ENCODE data around the gene PTBP3. TPM values are rescaled to one million over a fixed set of nuclear protein-coding genes. Genes with fewer than 3 reads are reported as not detected.

Gene PTBP3
- polyA plus RNA-seq, 2 of the 4 experiments (the other 2 are of a cell fraction) = 55.7 to 105 TPM

DNA sequence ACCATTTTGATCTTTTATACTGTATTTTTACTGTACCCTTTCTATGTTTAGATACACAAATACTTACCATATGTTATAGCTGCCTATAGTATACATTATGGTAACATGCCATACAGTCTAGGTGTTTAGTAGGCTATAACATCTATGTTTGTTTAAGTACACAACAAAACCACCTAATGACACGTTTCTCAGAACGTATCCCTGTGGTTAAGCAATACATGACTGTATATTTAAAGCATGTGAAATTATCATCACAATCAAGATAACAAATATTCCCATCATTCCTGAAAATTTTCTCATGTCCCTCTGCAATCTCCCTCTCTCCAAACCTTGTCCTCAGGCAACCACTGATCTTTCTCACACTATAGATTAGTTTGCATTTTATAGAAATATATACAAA, 91.9 kb downstream of the PTBP3 start:
- DNase-seq (ENCODE audit: low read depth in 1 of 2, low spot score in 1 of 2) = no peak
- Histone ChIP-seq H3K4me1 (peaks cover 9% of the 10 kb centered on the region), H3K9me3 (no peaks in the 10 kb centered on the region), H3K4me2 (no peak overlapping the region), H3K4me3 (no peak overlapping the region), H3K27ac (no peak overlapping the region)
- CTCF ChIA-PET = interaction anchor here (1.0 kb wide), 1 partner anchor 120 kb away, joined by 3 read pairs; no protein-coding TSS in a partner anchor
- no peak for TF ChIP-seq MAX (IDR thresholded peaks at IDR 0.05)
- no peak for TF ChIP-seq SMC3 (IDR thresholded peaks at IDR 0.05)
- no peak for TF ChIP-seq HOXB13 (CRISPR knock-in tag; IDR thresholded peaks at IDR 0.05; ENCODE audit: low read depth)
- TF ChIP-seq CBX2 (IDR thresholded peaks at IDR 0.05; ENCODE audit: borderline replicate concordance, low read depth) = no peak
- no peak for TF ChIP-seq JUN (IDR thresholded peaks at IDR 0.05)
- no peak for TF ChIP-seq RCOR1 (IDR thresholded peaks at IDR 0.05; ENCODE audit: low read depth, low read length)
- no peak for TF ChIP-seq ATOH8 (CRISPR knock-in tag; IDR thresholded peaks at IDR 0.05; ENCODE audit: low read depth)
- TF ChIP-seq NPAS2 (CRISPR knock-in tag; IDR thresholded peaks at IDR 0.05; ENCODE audit: borderline replicate concordance) = no peak
- TF ChIP-seq RAD21 (conservative IDR thresholded peaks at IDR 0.05 in 1 of 2, IDR thresholded peaks at IDR 0.05 in 1 of 2) = no peak
- TF ChIP-seq, protein P1, sequence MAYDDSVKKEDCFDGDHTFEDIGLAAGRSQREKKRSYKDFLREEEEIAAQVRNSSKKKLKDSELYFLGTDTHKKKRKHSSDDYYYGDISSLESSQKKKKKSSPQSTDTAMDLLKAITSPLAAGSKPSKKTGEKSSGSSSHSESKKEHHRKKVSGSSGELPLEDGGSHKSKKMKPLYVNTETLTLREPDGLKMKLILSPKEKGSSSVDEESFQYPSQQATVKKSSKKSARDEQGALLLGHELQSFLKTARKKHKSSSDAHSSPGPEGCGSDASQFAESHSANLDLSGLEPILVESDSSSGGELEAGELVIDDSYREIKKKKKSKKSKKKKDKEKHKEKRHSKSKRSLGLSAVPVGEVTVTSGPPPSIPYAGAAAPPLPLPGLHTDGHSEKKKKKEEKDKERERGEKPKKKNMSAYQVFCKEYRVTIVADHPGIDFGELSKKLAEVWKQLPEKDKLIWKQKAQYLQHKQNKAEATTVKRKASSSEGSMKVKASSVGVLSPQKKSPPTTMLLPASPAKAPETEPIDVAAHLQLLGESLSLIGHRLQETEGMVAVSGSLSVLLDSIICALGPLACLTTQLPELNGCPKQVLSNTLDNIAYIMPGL (CRISPR knock-in tag; IDR thresholded peaks at IDR 0.05; ENCODE audit: borderline replicate concordance) = no peak
- FAIRE-seq = no peak
- POLR2A ChIA-PET = no interaction called here
- ATAC-seq = no peak
- WGBS (ENCODE audit: missing lambda C conversion rate) = 47% methylated on average over 2 of the region's 2 CpGs

GRCh38 chr9:112239708-112240107, 93.7 kb downstream of the PTBP3 start:
- H3K4me3 ChIP-seq = no peak overlapping the region
- TF ChIP-seq NFE2L2 (conservative IDR thresholded peaks at IDR 0.05; ENCODE audit: low read length) (no peak), SMC3 (IDR thresholded peaks at IDR 0.05) (no peak), ZSCAN20 (CRISPR knock-in tag; IDR thresholded peaks at IDR 0.05) (no peak), MAX (IDR thresholded peaks at IDR 0.05) (no peak)
- TF ChIP-seq, protein P2, sequence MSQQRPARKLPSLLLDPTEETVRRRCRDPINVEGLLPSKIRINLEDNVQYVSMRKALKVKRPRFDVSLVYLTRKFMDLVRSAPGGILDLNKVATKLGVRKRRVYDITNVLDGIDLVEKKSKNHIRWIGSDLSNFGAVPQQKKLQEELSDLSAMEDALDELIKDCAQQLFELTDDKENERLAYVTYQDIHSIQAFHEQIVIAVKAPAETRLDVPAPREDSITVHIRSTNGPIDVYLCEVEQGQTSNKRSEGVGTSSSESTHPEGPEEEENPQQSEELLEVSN (IDR thresholded peaks at IDR 0.05; ENCODE audit: borderline replicate concordance, low read depth) = no peak
- FAIRE-seq (no peak), DNase-seq (ENCODE audit: low read depth in 1 of 2, low spot score in 1 of 2) (no peak), ATAC-seq (no peak)
- ChIA-PET CTCF (no interaction called here), POLR2A (no interaction called here)
- 76% methylated on average over 2 of the region's 2 CpGs for WGBS (ENCODE audit: missing lambda C conversion rate)
- no peaks in the 10 kb centered on the region for H3K9me3 ChIP-seq
- peaks cover 18% of the 10 kb centered on the region for H3K4me1 ChIP-seq
- H3K4me2 ChIP-seq = no peak overlapping the region
- peak overlapping the region in 1 of 2 experiments; percentile 34; a peak in 1 of 6 replicates for H3K27ac ChIP-seq

DNA sequence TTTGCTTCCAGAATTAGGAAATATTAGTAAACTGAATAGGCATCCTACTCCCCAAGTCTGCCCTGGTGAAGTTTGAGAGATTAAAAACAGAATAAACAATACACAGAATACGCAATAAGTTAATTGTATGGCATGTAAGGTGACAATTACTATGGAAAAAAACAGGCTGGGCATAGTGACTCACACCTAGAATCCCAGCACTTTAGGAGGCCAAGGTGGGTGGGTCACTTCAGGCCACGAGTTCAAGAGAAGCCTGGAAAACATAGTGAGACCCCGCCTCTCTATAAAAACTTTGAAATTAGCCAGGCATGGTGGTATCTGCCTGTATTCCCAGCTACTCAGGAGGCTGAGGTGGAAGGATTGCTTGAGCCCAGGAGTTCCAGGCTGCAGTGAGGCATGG, 94.1 kb downstream of the PTBP3 start:
- ChIA-PET POLR2A (no interaction called here), CTCF (interaction anchor here (1.4 kb wide), 1 partner anchor 22 kb away, joined by 3 read pairs; no protein-coding TSS in a partner anchor)
- peaks cover 22% of the 10 kb centered on the region for H3K4me1 ChIP-seq
- WGBS (ENCODE audit: missing lambda C conversion rate) = 48% methylated on average over 3 of the region's 3 CpGs
- ATAC-seq (no peak), DNase-seq (ENCODE audit: low read depth in 1 of 2, low spot score in 1 of 2) (no peak), FAIRE-seq (no peak)
- H3K4me3 ChIP-seq = no peak overlapping the region
- 0 out of 3 replicates have a peak overlapping the region, but pooled peaks have one; percentile 1 for H3K4me2 ChIP-seq
- H3K9me3 ChIP-seq = no peaks in the 10 kb centered on the region
- H3K27ac ChIP-seq = peak overlapping the region in 1 of 2 experiments; percentile 34; a peak in 1 of 6 replicates
- TF ChIP-seq CBX8 (IDR thresholded peaks at IDR 0.05) (no peak), GATA3 (IDR thresholded peaks at IDR 0.05; ENCODE audit: borderline replicate concordance) (no peak)

DNA sequence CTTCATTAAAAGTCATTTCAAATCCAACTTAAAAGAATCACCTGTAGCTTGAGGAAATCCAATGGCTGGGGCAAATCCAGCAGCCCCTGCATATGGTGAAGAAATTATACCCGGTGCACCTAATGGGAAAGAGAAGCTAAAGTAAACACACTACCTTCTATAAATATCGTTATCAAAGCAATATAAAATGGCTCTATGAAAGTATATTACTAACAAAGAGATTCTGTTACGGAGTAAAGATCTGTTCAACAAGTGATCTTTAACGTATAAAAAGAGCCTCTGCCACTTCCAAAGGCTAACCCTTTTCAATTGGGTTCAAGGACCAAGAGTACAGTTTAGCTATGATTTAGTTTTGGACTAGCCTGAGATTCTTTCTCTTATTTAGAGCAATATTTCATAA, 98.6 kb downstream of the PTBP3 start:
- no peak for DNase-seq (ENCODE audit: low read depth in 1 of 2, low spot score in 1 of 2)
- ChIA-PET CTCF (interaction anchor here (1.0 kb wide), 1 partner anchor 122 kb away, joined by 4 read pairs; no protein-coding TSS in a partner anchor), POLR2A (interaction anchor here (0.7 kb wide), 1 partner anchor 32 kb away, joined by 3 read pairs; no protein-coding TSS in a partner anchor)
- no peak overlapping the region for H3K4me3 ChIP-seq
- no peak for ATAC-seq
- no peak overlapping the region for H3K4me2 ChIP-seq
- H3K9me3 ChIP-seq = no peaks in the 10 kb centered on the region
- 46% methylated on average over 4 of the region's 4 CpGs for WGBS (ENCODE audit: missing lambda C conversion rate)
- FAIRE-seq = no peak
- H3K4me1 ChIP-seq = peaks cover 33% of the 10 kb centered on the region
- TF ChIP-seq ZSCAN20 (CRISPR knock-in tag; IDR thresholded peaks at IDR 0.05) = no peak
- H3K27ac ChIP-seq = no peak overlapping the region

Data from A549 (cell line).